WTC11 (cell line): ENCODE measurements around the gene KRT27. TPM values are rescaled to one million over a fixed set of nuclear protein-coding genes. Genes with fewer than 3 reads are reported as not detected.

Source experiments
- ATAC-seq: fragments of 200-7000 bp; cut with Tn5 transposase; 2 replicates; pipeline ENCODE4 v1.10.0; 2021; ENCODE audit warnings: mild to moderate bottlenecking, moderate library complexity
- CTCF ChIA-PET: fragments of 300-600 bp; sonication (Branson Sonifier 250); formaldehyde crosslinking; loops from one replicate; lab custom pipeline; 2021; ENCODE audit warnings: antibody characterized with exemption; lab: Charles Lee
- POLR2A ChIA-PET: fragments of 350-600 bp; sonication (Branson Sonifier 250); formaldehyde crosslinking; loops from one replicate; lab custom pipeline; 2021; ENCODE audit warnings: antibody characterized with exemption; lab: Charles Lee
- DNase-seq: peaks from one replicate; pipeline ENCODE4 v3.0.0; 2021; ENCODE audit warnings: low spot score
- H3K27ac Mint-ChIP-seq: 2 replicates; pipeline ENCODE4 v1.8.0; 2021; ENCODE audit warnings: mixed read lengths
- H3K27me3 Mint-ChIP-seq: 2 replicates; pipeline ENCODE4 v1.8.0; 2021; ENCODE audit warnings: low read depth, mild to moderate bottlenecking, moderate library complexity, mixed read lengths
- H3K36me3 Mint-ChIP-seq: 2 replicates; pipeline ENCODE4 v1.8.0; 2021; ENCODE audit warnings: mixed read lengths
- H3K4me1 Mint-ChIP-seq: 2 replicates; pipeline ENCODE4 v1.8.0; 2022; ENCODE audit warnings: mixed read lengths
- H3K4me3 Mint-ChIP-seq: 2 replicates; pipeline ENCODE4 v1.8.0; 2021; ENCODE audit warnings: mild to moderate bottlenecking, moderate library complexity, mixed read lengths
- H3K9me3 Mint-ChIP-seq: 2 replicates; pipeline ENCODE4 v1.8.0; 2021; ENCODE audit warnings: mixed read lengths
- ARID4B ChIP-seq: sonication (generic); formaldehyde crosslinking; IDR thresholded peaks from 2 replicates; pipeline ENCODE4 v1.8.0; 2023; ENCODE audit warnings: missing genetic modification reagents, mild to moderate bottlenecking, borderline replicate concordance
- ATF2 ChIP-seq: sonication (generic); formaldehyde crosslinking; IDR thresholded peaks from 2 replicates; pipeline ENCODE4 v1.8.1; 2022; ENCODE audit warnings: low read depth, missing genetic modification reagents, borderline replicate concordance
- CBFB ChIP-seq: sonication (generic); formaldehyde crosslinking; IDR thresholded peaks from 2 replicates; pipeline ENCODE4 v1.8.1; 2022; ENCODE audit warnings: mild to moderate bottlenecking, low read depth, missing genetic modification reagents
- CREB1 ChIP-seq: sonication (generic); formaldehyde crosslinking; IDR thresholded peaks from 2 replicates; pipeline ENCODE4 v1.8.0; 2023; ENCODE audit warnings: mild to moderate bottlenecking, missing genetic modification reagents
- ELF4 ChIP-seq: sonication (generic); formaldehyde crosslinking; IDR thresholded peaks from 2 replicates; pipeline ENCODE4 v1.8.1; 2022; ENCODE audit warnings: low read depth, mild to moderate bottlenecking, moderate library complexity, missing genetic modification reagents
- EMX1 ChIP-seq: fragments of 250-450 bp; sonication (Bioruptor Pico); IDR thresholded peaks from 2 replicates; pipeline ENCODE4 v1.8.0; 2021; ENCODE audit warnings: mild to moderate bottlenecking
- FOXP1 ChIP-seq: sonication (generic); formaldehyde crosslinking; IDR thresholded peaks from 2 replicates; pipeline ENCODE4 v1.8.0; 2022; ENCODE audit warnings: missing genetic modification reagents, mild to moderate bottlenecking, moderate library complexity, borderline replicate concordance
- KAT7 ChIP-seq: sonication (generic); formaldehyde crosslinking; IDR thresholded peaks from 2 replicates; pipeline ENCODE4 v1.8.1; 2023; ENCODE audit warnings: missing genetic modification reagents, mild to moderate bottlenecking, borderline replicate concordance
- MAX ChIP-seq: sonication (generic); formaldehyde crosslinking; IDR thresholded peaks from 2 replicates; pipeline ENCODE4 v1.8.0; 2022; ENCODE audit warnings: mild to moderate bottlenecking, missing genetic modification reagents
- NFATC4 ChIP-seq: fragments of 250-450 bp; sonication (Bioruptor Pico); IDR thresholded peaks from 2 replicates; pipeline ENCODE4 v1.9.0; 2021; ENCODE audit warnings: mild to moderate bottlenecking
- NFYB ChIP-seq: sonication (generic); formaldehyde crosslinking; conservative IDR thresholded peaks from 2 replicates; pipeline ENCODE4 v1.8.0; 2022; ENCODE audit warnings: low read depth, missing genetic modification reagents
- PRRX2 ChIP-seq: fragments of 250-450 bp; sonication (Bioruptor Pico); IDR thresholded peaks from 2 replicates; pipeline ENCODE4 v1.8.0; 2021; ENCODE audit warnings: mild to moderate bottlenecking
- RORB ChIP-seq: fragments of 250-450 bp; sonication (Bioruptor Pico); IDR thresholded peaks from 2 replicates; pipeline ENCODE4 v1.9.0; 2021; ENCODE audit warnings: mild to moderate bottlenecking
- USF2 ChIP-seq: sonication (generic); formaldehyde crosslinking; IDR thresholded peaks from 2 replicates; pipeline ENCODE4 v1.8.1; 2023; ENCODE audit warnings: mild to moderate bottlenecking, missing genetic modification reagents, moderate library complexity
- ZBTB21 ChIP-seq: sonication (generic); formaldehyde crosslinking; IDR thresholded peaks from 2 replicates; pipeline ENCODE4 v1.8.1; 2023; ENCODE audit warnings: mild to moderate bottlenecking, missing genetic modification reagents, borderline replicate concordance
- ZBTB43 ChIP-seq: sonication (generic); formaldehyde crosslinking; IDR thresholded peaks from 2 replicates; pipeline ENCODE4 v1.8.1; 2023; ENCODE audit warnings: mild to moderate bottlenecking, missing genetic modification reagents
- ZNF263 ChIP-seq: sonication (generic); formaldehyde crosslinking; IDR thresholded peaks from 2 replicates; pipeline ENCODE4 v1.8.1; 2022; ENCODE audit warnings: low read depth, mild to moderate bottlenecking, moderate library complexity, missing genetic modification reagents
- ZNF281 ChIP-seq: sonication (generic); formaldehyde crosslinking; IDR thresholded peaks from 2 replicates; pipeline ENCODE4 v1.8.0; 2023; ENCODE audit warnings: mild to moderate bottlenecking, missing genetic modification reagents
- ZNF396 ChIP-seq: fragments of 250-450 bp; sonication (Bioruptor Pico); IDR thresholded peaks from 2 replicates; pipeline ENCODE4 v1.8.0; 2021; ENCODE audit warnings: mild to moderate bottlenecking, moderate library complexity, borderline replicate concordance
- ZNF671 ChIP-seq: fragments of 250-450 bp; sonication (Bioruptor Pico); IDR thresholded peaks from 2 replicates; pipeline ENCODE4 v1.8.0; 2021; ENCODE audit warnings: mild to moderate bottlenecking
- ZSCAN18 ChIP-seq: fragments of 250-450 bp; sonication (Bioruptor Pico); IDR thresholded peaks from 2 replicates; pipeline ENCODE4 v2.1.2; 2022; ENCODE audit warnings: mild to moderate bottlenecking, moderate library complexity
- total RNA-seq: library from RNA; stranded (reverse); gene quantifications from 3 replicates; pipeline ENCODE4 v1.2.3, GENCODE V29; 2021

KRT27 gene
- total RNA-seq, 1 experiment from 2014 or later: not detected

GRCh38 chr17:40812639-40813038 is 30.3 kb upstream of the KRT27 start:
- Mint-ChIP-seq H3K36me3 (peaks cover 6% of the 10 kb centered on the region), H3K27ac (no peak overlapping the region), H3K4me1 (peaks cover 3% of the 10 kb centered on the region; the same call in 1 of the 2 replicates), H3K4me3 (no peak overlapping the region), H3K27me3 (peaks cover 74% of the 10 kb centered on the region), H3K9me3 (no peaks in the 10 kb centered on the region)
- ChIA-PET POLR2A (no interaction called here), CTCF (interaction anchor here (1.0 to 1.2 kb wide), 2 partner anchors 9 to 197 kb away, joined by 3 to 5 read pairs; no protein-coding TSS in a partner anchor)
- DNase-seq: no peak
- no peak for ATAC-seq
- TF ChIP-seq ZSCAN18: no peak
- no peak for TF ChIP-seq ZNF281
- no peak for TF ChIP-seq ZNF396
- TF ChIP-seq ATF2: no peak
- no peak for TF ChIP-seq EMX1
- TF ChIP-seq KAT7 (CRISPR knock-in tag): no peak
- no peak for TF ChIP-seq ZNF671
- TF ChIP-seq CREB1 (CRISPR knock-in tag): no peak
- no peak for TF ChIP-seq ELF4 (CRISPR knock-in tag)
- TF ChIP-seq FOXP1 (CRISPR knock-in tag): no peak
- no peak for TF ChIP-seq USF2 (CRISPR knock-in tag)
- TF ChIP-seq NFATC4: no peak
- TF ChIP-seq RORB (CRISPR knock-in tag): no peak
- TF ChIP-seq NFYB (CRISPR knock-in tag): no peak
- TF ChIP-seq PRRX2 (CRISPR knock-in tag): no peak
- no peak for TF ChIP-seq ZNF263 (CRISPR knock-in tag)
- no peak for TF ChIP-seq ZBTB21 (CRISPR knock-in tag)

GRCh38 chr17:40810494-40810893 is 28.1 kb upstream of the KRT27 start:
- POLR2A ChIA-PET: no interaction called here
- no peak for TF ChIP-seq ARID4B (CRISPR knock-in tag)
- TF ChIP-seq ATF2: no peak
- TF ChIP-seq CBFB (CRISPR knock-in tag): no peak
- TF ChIP-seq KAT7 (CRISPR knock-in tag): no peak
- no peak for TF ChIP-seq ZBTB43 (CRISPR knock-in tag)
- TF ChIP-seq MAX: no peak

More at GRCh38 chr17:40810494-40810893, 28.1 kb upstream of the KRT27 start:
- Mint-ChIP-seq H3K4me1 (no peaks in the 10 kb centered on the region), H3K9me3 (no peaks in the 10 kb centered on the region), H3K27me3 (peaks cover 86% of the 10 kb centered on the region), H3K36me3 (no peaks in the 10 kb centered on the region), H3K27ac (no peak overlapping the region), H3K4me3 (no peak overlapping the region)
- CTCF ChIA-PET: no interaction called here
- DNase-seq (no peak), ATAC-seq (no peak)
